HUES48 (cell line): ENCODE measurements around the gene HOMER2.

ENCODE experiments used
- H3K27ac ChIP-seq: one replicate; pipeline ENCODE4 v1.7.0; 2013; ENCODE audit warnings: low read depth, low read length, inconsistent platforms
- H3K27me3 ChIP-seq: 2 replicates; pipeline ENCODE4 v1.6.1; 2013; ENCODE audit warnings: mild to moderate bottlenecking, low read length; ENCODE audit not compliant: control insufficient read depth, insufficient read depth
- H3K36me3 ChIP-seq: 2 replicates; pipeline ENCODE4 v1.6.1; 2013; ENCODE audit warnings: low read length; ENCODE audit not compliant: control insufficient read depth, insufficient read depth
- H3K4me1 ChIP-seq: 2 replicates; pipeline ENCODE4 v1.6.1; 2013; ENCODE audit warnings: mild to moderate bottlenecking, low read length; ENCODE audit not compliant: control insufficient read depth, insufficient read depth
- H3K4me3 ChIP-seq: 2 replicates; pipeline ENCODE4 v1.5.1; 2013; ENCODE audit warnings: mild to moderate bottlenecking, low read depth, low read length
- H3K9ac ChIP-seq: 2 replicates; pipeline ENCODE4 v1.6.1; 2013; ENCODE audit warnings: mild to moderate bottlenecking, low read depth, low read length, moderate library complexity
- H3K9me3 ChIP-seq: 2 replicates; pipeline ENCODE4 v1.6.1; 2013; ENCODE audit warnings: low read length; ENCODE audit not compliant: control insufficient read depth, insufficient read depth

HOMER2 gene

DNA sequence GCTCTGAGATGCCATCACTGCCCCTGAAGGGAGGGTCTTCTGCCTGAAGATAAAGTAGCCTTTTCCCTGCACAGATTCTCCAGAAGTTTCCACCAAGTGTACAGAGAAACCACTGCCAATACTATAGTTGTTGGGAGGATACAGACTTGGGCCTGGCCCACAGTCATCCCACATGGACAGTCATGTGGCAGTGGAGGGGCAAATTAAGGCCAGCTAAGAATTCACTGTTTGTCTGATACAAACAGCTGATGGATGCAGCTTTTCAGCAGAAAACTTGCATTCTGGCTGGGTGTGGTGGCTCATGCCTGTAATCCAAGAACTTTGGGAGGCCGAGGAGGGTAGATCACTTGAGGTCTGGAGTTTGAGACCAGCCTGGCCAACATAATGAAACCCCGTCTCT is 22.1 kb downstream of the HOMER2 start:
- Histone ChIP-seq H3K9ac (no peak overlapping the region), H3K4me1 (0 out of 2 replicates have a peak, but pooled peaks cover 5% of the 10 kb centered on the region), H3K27ac (no peak overlapping the region), H3K27me3 (no peaks in the 10 kb centered on the region), H3K9me3 (no peaks in the 10 kb centered on the region), H3K36me3 (no peaks in the 10 kb centered on the region), H3K4me3 (no peak overlapping the region)

DNA sequence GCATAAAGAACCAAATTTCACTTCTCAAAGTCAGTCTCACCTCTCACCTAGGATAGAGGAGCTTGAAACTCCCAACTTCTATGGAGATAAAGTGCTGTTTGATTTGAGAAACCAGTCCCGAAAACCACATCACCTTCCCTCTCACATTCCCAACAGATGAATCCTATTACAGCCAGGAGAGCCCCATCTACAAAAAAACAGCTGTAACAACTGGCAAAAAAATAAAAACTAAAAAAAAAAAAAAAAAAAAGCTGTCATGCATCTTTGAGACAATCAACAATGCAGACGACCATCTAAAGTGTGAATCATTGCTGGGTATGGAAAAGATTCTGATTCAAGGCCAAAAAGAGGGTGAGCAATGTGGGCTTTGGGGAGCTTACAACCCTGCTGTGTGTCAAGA is 23.8 kb downstream of the HOMER2 start:
- Histone ChIP-seq H3K27ac (no peak overlapping the region), H3K27me3 (no peaks in the 10 kb centered on the region), H3K9me3 (no peaks in the 10 kb centered on the region), H3K36me3 (no peaks in the 10 kb centered on the region), H3K4me3 (no peak overlapping the region), H3K4me1 (0 out of 2 replicates have a peak, but pooled peaks cover 5% of the 10 kb centered on the region), H3K9ac (no peak overlapping the region)

DNA sequence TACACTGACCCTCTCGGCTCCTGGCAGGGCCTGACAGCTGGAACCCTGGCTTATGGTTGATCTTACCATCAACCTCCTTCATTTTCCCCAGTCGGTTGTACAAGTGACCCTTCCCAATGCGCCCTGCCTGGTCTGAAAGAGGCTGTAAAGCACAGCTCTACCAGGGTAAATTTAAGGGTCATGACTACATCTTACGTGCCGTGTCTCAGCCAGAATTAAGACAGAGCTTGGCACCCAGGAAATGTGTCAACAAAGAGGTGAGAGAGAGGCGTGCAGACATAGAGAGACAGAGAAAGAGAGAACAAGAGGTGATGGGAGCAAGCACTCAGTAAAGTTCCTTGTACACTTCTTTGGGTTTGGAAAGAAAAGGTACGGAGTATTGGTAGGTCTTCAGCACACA is 28.8 kb downstream of the HOMER2 start:
- H3K4me3 ChIP-seq: no peak overlapping the region
- no peak overlapping the region for H3K9ac ChIP-seq
- H3K27me3 ChIP-seq: no peaks in the 10 kb centered on the region
- no peaks in the 10 kb centered on the region for H3K36me3 ChIP-seq
- no peak overlapping the region for H3K27ac ChIP-seq
- no peaks in the 10 kb centered on the region for H3K9me3 ChIP-seq
- no peaks in the 10 kb centered on the region for H3K4me1 ChIP-seq

DNA sequence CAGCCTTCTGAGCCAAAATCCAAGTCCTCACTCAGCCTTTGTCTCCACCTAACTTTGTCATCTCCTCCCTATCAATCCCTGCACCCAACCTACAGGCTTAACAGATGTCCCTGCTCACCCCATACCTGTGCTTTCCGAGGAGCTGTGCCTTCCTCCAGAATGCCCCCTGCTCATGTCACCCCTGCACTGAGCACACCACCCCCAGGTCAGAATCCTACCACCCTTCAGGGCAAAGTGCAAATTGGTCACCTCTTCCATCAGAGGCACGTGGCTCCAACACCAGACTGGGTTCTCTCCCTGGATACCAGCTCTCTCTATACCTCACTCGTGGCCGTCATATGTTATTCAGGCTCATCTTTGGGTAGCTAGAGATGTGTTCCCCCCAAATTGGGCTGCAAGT is 29.8 kb downstream of the HOMER2 start:
- Histone ChIP-seq H3K36me3 (no peaks in the 10 kb centered on the region), H3K27ac (no peak overlapping the region), H3K4me3 (no peak overlapping the region), H3K27me3 (no peaks in the 10 kb centered on the region), H3K9me3 (no peaks in the 10 kb centered on the region), H3K4me1 (no peaks in the 10 kb centered on the region), H3K9ac (no peak overlapping the region)

DNA sequence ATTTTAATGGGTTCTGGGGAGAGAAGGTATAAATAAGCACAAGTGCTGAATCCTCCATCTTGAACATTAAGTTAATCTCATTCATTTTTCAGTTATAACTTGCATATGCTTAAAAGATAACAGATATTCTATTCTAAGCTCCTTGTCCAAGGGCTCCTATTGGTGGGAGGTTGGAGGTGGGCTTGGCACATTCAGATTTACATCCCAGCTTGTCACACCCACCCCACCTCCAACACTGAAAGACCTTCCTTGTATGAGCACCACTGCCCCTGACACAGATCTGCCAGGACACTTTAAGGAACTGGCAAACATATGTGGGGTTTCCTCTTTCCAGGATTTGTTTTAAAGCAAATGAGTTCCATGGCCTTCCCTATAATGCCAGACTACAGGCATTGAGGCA is 30.6 kb downstream of the HOMER2 start:
- H3K9ac ChIP-seq: no peak overlapping the region
- no peaks in the 10 kb centered on the region for H3K4me1 ChIP-seq
- H3K27me3 ChIP-seq: no peaks in the 10 kb centered on the region
- no peaks in the 10 kb centered on the region for H3K36me3 ChIP-seq
- no peak overlapping the region for H3K4me3 ChIP-seq
- H3K27ac ChIP-seq: no peak overlapping the region
- H3K9me3 ChIP-seq: no peaks in the 10 kb centered on the region

DNA sequence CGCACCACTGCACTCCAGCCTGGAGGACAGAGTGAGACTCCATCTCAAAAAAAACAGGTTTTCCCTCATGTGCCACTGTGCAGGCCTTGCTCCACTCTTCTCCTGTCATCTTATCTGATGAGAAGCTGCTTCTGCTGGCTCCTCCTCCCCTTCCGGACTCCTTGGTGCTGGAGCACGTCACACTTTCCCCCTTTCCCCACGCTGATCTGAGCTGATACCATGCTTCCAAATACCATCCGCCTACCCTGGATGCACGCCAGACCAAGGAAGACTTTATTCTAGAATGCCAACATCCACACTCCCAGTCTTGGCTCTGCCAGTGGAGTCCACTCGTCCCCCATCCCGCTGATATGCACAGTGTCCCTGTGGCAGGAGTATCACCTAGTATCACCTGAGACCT is 31.3 kb downstream of the HOMER2 start:
- H3K9me3 ChIP-seq: no peaks in the 10 kb centered on the region
- H3K27ac ChIP-seq: no peak overlapping the region
- H3K27me3 ChIP-seq: no peaks in the 10 kb centered on the region
- H3K36me3 ChIP-seq: no peaks in the 10 kb centered on the region
- no peaks in the 10 kb centered on the region for H3K4me1 ChIP-seq
- H3K4me3 ChIP-seq: no peak overlapping the region
- no peak overlapping the region for H3K9ac ChIP-seq

DNA sequence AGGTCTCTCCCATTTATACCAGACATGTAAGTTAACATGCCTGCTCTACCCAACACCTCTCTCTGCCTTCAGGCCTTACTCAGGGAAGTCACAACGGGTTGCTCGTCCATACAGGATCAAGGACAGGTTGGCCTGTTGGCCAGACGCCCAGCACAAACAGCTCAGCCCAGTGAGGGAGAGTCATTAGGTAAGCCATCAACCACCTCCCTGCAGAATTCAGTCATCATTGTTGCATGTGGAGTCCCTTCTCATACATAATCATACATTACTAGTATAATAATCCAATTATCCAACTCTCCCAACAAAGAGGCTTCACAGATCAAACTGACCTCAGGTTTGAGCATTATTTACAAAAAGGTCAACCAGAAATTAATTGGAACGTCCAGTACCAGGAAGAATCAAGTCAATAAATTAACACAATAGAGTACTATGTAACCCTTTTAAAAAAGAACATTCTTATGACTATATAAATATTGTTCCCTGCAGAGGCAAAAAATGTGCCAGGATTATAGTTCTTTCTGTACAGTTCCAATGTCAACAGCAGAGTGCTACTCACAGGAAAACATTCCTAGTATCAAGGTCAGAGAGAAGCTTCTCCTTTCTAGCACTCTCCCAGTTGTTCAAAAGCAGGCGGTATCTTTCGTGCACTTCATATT is 33.2 kb downstream of the HOMER2 start:
- Histone ChIP-seq H3K9me3 (no peaks in the 10 kb centered on the region), H3K4me1 (no peaks in the 10 kb centered on the region), H3K27ac (no peak overlapping the region), H3K36me3 (no peaks in the 10 kb centered on the region), H3K9ac (no peak overlapping the region), H3K4me3 (no peak overlapping the region), H3K27me3 (no peaks in the 10 kb centered on the region)

DNA sequence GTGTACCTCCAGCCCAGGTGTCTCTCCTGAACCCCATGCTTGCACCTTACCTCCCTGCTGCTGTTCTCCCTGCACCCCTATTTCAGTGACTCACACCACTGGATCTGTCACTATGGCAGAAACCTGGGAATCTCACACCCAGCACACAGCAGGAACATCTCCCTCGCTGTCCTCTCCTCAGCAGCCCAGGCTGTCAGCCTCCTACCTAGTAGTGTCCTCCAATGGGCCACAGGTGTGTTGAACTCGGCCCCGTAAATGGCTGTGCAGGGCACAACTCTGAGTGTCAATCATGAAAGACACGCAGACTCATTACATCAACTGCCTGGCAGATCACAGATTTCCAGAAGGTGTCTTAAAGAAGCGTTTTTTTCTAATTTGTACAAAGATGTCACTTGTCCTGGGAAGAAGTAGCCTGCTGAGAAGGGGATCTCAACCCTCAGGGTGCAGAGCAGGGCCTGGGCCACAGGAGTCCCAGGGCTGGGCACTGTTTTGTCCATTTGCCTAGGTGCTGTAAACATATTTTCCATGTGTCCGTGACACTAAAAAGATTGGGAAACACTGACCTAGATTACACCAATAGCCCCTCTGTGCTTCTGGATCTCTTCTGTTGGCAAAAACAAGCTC is 33.8 kb downstream of the HOMER2 start:
- Histone ChIP-seq H3K4me1 (no peaks in the 10 kb centered on the region), H3K9me3 (no peaks in the 10 kb centered on the region), H3K4me3 (no peak overlapping the region), H3K9ac (no peak overlapping the region), H3K27ac (no peak overlapping the region), H3K36me3 (no peaks in the 10 kb centered on the region), H3K27me3 (no peaks in the 10 kb centered on the region)

DNA sequence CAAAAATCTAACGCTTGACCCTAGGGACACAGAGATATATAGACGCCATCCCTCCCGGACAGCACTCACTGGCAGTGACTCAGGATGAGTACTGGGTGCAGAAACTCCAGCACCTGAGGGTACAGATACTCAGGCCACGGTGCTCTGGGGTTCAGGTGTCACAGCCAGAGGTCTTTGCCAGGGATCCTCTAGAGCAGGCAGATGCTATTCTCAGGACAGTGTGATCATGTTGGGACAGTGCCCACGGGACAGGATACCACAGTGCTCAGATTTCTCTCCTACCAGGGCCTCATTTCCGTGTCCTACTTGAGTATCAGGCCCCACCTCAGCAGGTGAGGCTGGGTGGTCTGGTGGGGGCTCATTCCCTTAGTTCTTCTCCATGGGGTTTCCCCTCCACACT is 34.4 kb downstream of the HOMER2 start:
- Histone ChIP-seq H3K4me3 (no peak overlapping the region), H3K27me3 (no peaks in the 10 kb centered on the region), H3K9me3 (no peaks in the 10 kb centered on the region), H3K27ac (no peak overlapping the region), H3K4me1 (no peaks in the 10 kb centered on the region), H3K36me3 (no peaks in the 10 kb centered on the region), H3K9ac (no peak overlapping the region)

DNA sequence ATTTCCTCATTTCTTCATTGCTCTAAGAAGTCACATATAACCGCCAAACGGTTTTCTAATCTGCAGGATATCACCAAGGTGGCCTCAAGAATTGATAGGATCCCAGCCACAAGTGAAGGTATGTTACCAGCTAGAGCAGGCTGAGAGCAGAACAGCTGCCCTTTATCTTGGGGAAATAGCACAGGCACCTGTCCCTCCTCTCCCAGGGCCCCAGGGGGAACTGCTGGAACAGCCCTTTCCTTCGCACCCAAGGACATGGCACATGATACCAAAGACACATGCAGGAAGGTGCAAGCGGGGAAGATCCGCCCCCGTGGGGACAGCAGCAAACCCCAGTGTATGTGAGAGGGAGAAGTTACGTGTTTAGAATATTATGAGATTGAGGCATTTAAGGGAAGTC is 35.3 kb downstream of the HOMER2 start:
- Histone ChIP-seq H3K9ac (no peak overlapping the region), H3K9me3 (no peaks in the 10 kb centered on the region), H3K36me3 (no peaks in the 10 kb centered on the region), H3K27ac (no peak overlapping the region), H3K4me1 (no peaks in the 10 kb centered on the region), H3K27me3 (no peaks in the 10 kb centered on the region), H3K4me3 (no peak overlapping the region)

DNA sequence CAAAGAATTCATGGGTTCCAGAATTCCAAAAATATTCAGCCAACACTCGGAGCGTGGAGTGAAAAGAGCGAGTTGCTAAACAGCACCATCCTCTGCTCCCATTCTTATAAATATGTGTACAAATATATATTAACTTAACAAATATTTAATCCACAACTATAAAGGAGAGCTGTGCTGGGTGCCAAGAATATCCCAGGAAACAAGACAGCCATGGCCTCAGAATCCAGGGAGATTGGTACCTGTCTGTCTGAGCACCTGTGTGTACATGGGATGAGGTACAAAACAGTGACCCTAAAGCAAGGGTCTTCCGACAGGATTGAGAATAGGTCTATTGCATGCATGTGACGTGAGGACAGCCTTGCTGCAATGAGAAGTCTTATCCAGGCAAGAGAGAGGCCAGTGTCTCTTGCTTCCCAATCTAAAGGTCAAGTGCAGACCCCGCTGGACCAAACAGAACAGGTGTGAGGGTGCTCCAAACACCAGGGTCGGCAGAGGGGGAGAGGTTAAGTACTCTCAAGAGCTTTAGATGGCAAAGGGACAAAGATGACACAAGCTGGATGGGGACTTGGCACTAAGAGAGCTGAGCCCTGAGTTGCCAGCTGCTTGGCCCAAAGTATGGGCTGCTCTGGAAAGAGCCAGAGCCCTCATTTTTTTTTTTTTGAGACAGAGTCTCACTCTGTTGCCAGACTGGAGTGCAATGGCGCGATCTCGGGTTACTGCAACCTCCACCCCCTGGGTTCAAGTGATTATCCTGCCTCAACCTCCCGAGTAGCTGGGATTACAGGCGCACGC is 36.2 kb downstream of the HOMER2 start:
- Histone ChIP-seq H3K27me3 (no peaks in the 10 kb centered on the region), H3K4me3 (no peak overlapping the region), H3K9ac (no peak overlapping the region), H3K4me1 (no peaks in the 10 kb centered on the region), H3K9me3 (no peaks in the 10 kb centered on the region), H3K36me3 (no peaks in the 10 kb centered on the region), H3K27ac (no peak overlapping the region)
